Upper lobe of right lung (tissue), 1 donor: ENCODE results near the gene DCTD. TPM values are rescaled to one million over a fixed set of nuclear protein-coding genes. Genes with fewer than 3 reads are reported as not detected.

Experiments used
- ATAC-seq: fragments of 200-7000 bp; cut with Tn5 transposase; one replicate; pipeline ENCODE4 v1.9.1; 2020; ENCODE audit warnings: mild to moderate bottlenecking, moderate library complexity
- DNase-seq: peaks from one replicate; pipeline ENCODE4 v3.0.0-alpha.2; 2020
- H3K27ac ChIP-seq: fragments of 200-600 bp; one replicate; pipeline ENCODE4 v1.8.0; 2022
- H3K27me3 ChIP-seq: fragments of 200-600 bp; one replicate; pipeline ENCODE4 v1.8.0; 2022; ENCODE audit warnings: mild to moderate bottlenecking
- H3K36me3 ChIP-seq: fragments of 200-600 bp; one replicate; pipeline ENCODE4 v1.8.0; 2022
- H3K4me1 ChIP-seq: fragments of 200-600 bp; one replicate; pipeline ENCODE4 v1.8.0; 2022
- H3K4me3 ChIP-seq: fragments of 200-600 bp; one replicate; pipeline ENCODE4 v1.8.0; 2022; ENCODE audit warnings: mild to moderate bottlenecking
- H3K9me3 ChIP-seq: fragments of 200-600 bp; one replicate; pipeline ENCODE4 v1.8.0; 2022
- intact Hi-C: fragments of 100-400 bp; cut with DNase I; formaldehyde crosslinking; loops from one replicate; pipeline ENCODE4 v1.11.0; 2022
- total RNA-seq: library from RNA; stranded (reverse); fragmentation: NEBNext Ultra II Directional; extraction: Animal tissue kit (Norgen Biotek cat#: 25700); gene quantifications from one replicate; pipeline ENCODE4 v1.2.1, GENCODE V29; 2021
- TF ChIP-seq, protein P1 (sequence below): fragments of 200-600 bp; IDR thresholded peaks from one replicate; pipeline ENCODE4 v1.8.0; 2022; ENCODE audit warnings: antibody characterized with exemption
- donor health status: DM: no; HTN: yes; CAD: no; lungs with severe emphysema.

Gene DCTD
- total RNA-seq, 1 donor from 2014 or later: 88.6 TPM

- no peak for DNase-seq
- no peaks in the 10 kb centered on the region for H3K36me3 ChIP-seq
- TF ChIP-seq, protein P1, sequence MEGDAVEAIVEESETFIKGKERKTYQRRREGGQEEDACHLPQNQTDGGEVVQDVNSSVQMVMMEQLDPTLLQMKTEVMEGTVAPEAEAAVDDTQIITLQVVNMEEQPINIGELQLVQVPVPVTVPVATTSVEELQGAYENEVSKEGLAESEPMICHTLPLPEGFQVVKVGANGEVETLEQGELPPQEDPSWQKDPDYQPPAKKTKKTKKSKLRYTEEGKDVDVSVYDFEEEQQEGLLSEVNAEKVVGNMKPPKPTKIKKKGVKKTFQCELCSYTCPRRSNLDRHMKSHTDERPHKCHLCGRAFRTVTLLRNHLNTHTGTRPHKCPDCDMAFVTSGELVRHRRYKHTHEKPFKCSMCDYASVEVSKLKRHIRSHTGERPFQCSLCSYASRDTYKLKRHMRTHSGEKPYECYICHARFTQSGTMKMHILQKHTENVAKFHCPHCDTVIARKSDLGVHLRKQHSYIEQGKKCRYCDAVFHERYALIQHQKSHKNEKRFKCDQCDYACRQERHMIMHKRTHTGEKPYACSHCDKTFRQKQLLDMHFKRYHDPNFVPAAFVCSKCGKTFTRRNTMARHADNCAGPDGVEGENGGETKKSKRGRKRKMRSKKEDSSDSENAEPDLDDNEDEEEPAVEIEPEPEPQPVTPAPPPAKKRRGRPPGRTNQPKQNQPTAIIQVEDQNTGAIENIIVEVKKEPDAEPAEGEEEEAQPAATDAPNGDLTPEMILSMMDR: no peak
- no peak overlapping the region for H3K27ac ChIP-seq
- no peak overlapping the region for H3K4me3 ChIP-seq
- intact Hi-C loops: no loop called here
- ATAC-seq: no peak
- H3K4me1 ChIP-seq: no peaks in the 10 kb centered on the region
- H3K27me3 ChIP-seq: no peaks in the 10 kb centered on the region
- H3K9me3 ChIP-seq: no peaks in the 10 kb centered on the region
Observed at GRCh38 chr4:182853731-182854330, 63.4 kb downstream of the DCTD start.

DNA sequence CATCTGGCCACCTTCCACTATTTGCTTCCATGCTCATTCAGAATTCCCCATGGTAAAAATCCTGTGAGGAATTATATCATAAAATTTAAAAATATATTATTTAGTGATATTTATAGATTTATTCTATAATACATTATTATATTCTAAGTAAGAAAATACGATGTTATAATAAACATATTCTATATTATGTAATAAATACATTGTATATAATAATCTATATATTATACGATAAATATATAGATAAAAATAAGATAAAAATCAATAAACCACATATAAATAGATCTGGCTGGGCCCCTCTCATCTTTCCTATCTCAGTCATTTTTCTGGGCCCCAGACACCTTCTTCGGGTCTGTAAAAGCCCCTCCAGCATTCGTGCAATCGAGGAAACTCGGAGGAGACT, 68.5 kb downstream of the DCTD start:
- no peaks in the 10 kb centered on the region for H3K4me1 ChIP-seq

GRCh38 chr4:182847576-182848450, 69.4 kb downstream of the DCTD start:
- Histone ChIP-seq H3K27ac (no peak overlapping the region), H3K9me3 (no peaks in the 10 kb centered on the region), H3K4me3 (no peak overlapping the region), H3K4me1 (no peaks in the 10 kb centered on the region), H3K36me3 (no peaks in the 10 kb centered on the region), H3K27me3 (no peaks in the 10 kb centered on the region)
- ATAC-seq (no peak), DNase-seq (no peak)
- TF ChIP-seq, protein P1: no peak
- intact Hi-C loops: no loop called here

More for the DNA sequence above, 68.5 kb downstream of the DCTD start:
- H3K27ac ChIP-seq: no peak overlapping the region
- H3K9me3 ChIP-seq: no peaks in the 10 kb centered on the region
- H3K4me3 ChIP-seq: no peak overlapping the region
- DNase-seq (no peak), ATAC-seq (no peak)
- intact Hi-C loops: no loop called here
- H3K27me3 ChIP-seq: no peaks in the 10 kb centered on the region
- no peaks in the 10 kb centered on the region for H3K36me3 ChIP-seq
- TF ChIP-seq, protein P1: no peak

DNA sequence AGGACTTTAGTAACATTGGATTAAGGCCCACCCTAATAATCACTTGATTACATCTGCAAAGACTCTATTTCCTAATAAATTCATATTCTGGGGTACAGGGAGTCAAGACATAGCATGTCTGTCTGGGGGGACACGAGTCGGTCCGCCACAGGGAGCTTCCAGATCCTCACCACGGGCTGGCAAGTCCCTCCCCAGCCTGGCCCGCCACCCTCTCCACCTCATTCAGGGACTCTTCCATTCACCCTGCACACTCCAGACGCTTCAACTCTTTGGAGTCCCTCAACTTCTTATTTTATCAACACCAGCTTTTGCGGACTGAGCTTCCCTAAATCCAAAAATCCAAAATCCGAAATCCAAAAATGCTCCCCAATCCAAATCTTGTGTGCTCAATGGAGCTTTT, 71.2 kb downstream of the DCTD start:
- Histone ChIP-seq H3K9me3 (no peaks in the 10 kb centered on the region), H3K4me1 (no peaks in the 10 kb centered on the region), H3K36me3 (no peaks in the 10 kb centered on the region), H3K27me3 (no peaks in the 10 kb centered on the region), H3K27ac (no peak overlapping the region), H3K4me3 (no peak overlapping the region)
- intact Hi-C loops: no loop called here
- DNase-seq (no peak), ATAC-seq (no peak)
- TF ChIP-seq, protein P1: no peak

DNA sequence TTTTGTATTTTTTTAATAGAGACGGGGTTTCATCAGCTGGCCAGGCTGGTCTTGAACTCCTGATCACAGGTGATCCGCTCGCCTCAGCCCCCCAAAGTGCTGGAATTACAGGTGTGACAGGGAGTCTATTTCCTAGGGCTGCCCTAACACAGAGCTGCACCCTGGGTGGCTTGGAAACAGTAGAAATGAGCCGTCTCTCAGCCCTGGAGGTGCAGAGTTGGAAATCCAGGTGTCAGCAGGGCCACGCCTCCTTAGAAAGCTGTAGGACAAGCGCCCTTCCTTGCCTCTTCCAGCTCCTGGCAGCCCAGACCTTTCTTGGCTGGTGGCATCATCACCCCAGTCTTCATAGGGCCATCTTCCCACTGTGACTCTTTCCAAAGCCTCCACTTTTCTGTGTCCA, 71.6 kb downstream of the DCTD start:
- Histone ChIP-seq H3K4me1 (no peaks in the 10 kb centered on the region), H3K27me3 (no peaks in the 10 kb centered on the region), H3K27ac (no peak overlapping the region), H3K36me3 (no peaks in the 10 kb centered on the region), H3K9me3 (no peaks in the 10 kb centered on the region), H3K4me3 (no peak overlapping the region)
- intact Hi-C loops: no loop called here
- ATAC-seq (no peak), DNase-seq (no peak)
- TF ChIP-seq, protein P1: no peak
